Astrocyte (in vitro differentiated cells and primary cell): ENCODE data around the gene SLC38A6. TPM values are rescaled to one million over a fixed set of nuclear protein-coding genes. Genes with fewer than 3 reads are reported as not detected.

Experiments used
- DNase-seq: peaks from one replicate; pipeline ENCODE4 v3.0.0-alpha.2; 2010; ENCODE audit warnings: low read depth
- FAIRE-seq: peaks from 2 replicates; lab custom pipeline; 2011; peaks lifted over from hg19 to GRCh38; lab: Jason Lieb, UNC
- H2AFZ ChIP-seq: 2 replicates; pipeline ENCODE4 v1.6.0; 2012; ENCODE audit warnings: low read depth, low read length, inconsistent platforms
- H3K27ac ChIP-seq: 2 replicates; pipeline ENCODE4 v1.5.1; 2011; ENCODE audit warnings: low read depth, low read length, inconsistent platforms
- H3K27me3 ChIP-seq: 2 replicates; pipeline ENCODE4 v1.6.0; 2011; ENCODE audit warnings: low read length, inconsistent platforms; ENCODE audit not compliant: insufficient read depth
- H3K36me3 ChIP-seq: 2 replicates; pipeline ENCODE4 v1.5.1; 2011; ENCODE audit warnings: low read length, inconsistent platforms; ENCODE audit not compliant: insufficient read depth
- H3K4me1 ChIP-seq: 2 replicates; pipeline ENCODE4 v1.5.1; 2011; ENCODE audit warnings: low read length, inconsistent platforms; ENCODE audit not compliant: insufficient read depth
- H3K4me2 ChIP-seq: 2 replicates; pipeline ENCODE4 v1.6.0; 2012; ENCODE audit warnings: low read length, inconsistent platforms
- H3K4me3 ChIP-seq: 2 replicates; pipeline ENCODE4 v1.5.1; 2011; ENCODE audit warnings: low read depth, mild to moderate bottlenecking, low read length, inconsistent platforms; ENCODE audit not compliant: insufficient read depth
- H3K79me2 ChIP-seq: 2 replicates; pipeline ENCODE4 v1.6.0; 2012; ENCODE audit warnings: mild to moderate bottlenecking, low read length, inconsistent platforms; ENCODE audit not compliant: insufficient read depth
- H3K9ac ChIP-seq: 2 replicates; pipeline ENCODE4 v1.6.0; 2012; ENCODE audit warnings: mild to moderate bottlenecking, low read length, inconsistent platforms
- H3K9me3 ChIP-seq: 2 replicates; pipeline ENCODE4 v1.5.1; 2012; ENCODE audit warnings: low read depth, mild to moderate bottlenecking, low read length, inconsistent platforms; ENCODE audit not compliant: insufficient read depth
- H4K20me1 ChIP-seq: 2 replicates; pipeline ENCODE4 v1.6.0; 2012; ENCODE audit warnings: low read length, inconsistent platforms; ENCODE audit not compliant: insufficient read depth
- H3K27ac Mint-ChIP-seq: one replicate; pipeline ENCODE4 v1.8.0; 2021; ENCODE audit warnings: mild to moderate bottlenecking, mixed read lengths; ENCODE audit not compliant: unreplicated experiment
- H3K27me3 Mint-ChIP-seq: one replicate; pipeline ENCODE4 v1.8.0; 2021; ENCODE audit warnings: low read depth, mixed read lengths; ENCODE audit not compliant: unreplicated experiment
- H3K36me3 Mint-ChIP-seq: one replicate; pipeline ENCODE4 v1.8.0; 2021; ENCODE audit warnings: low read depth, mixed read lengths; ENCODE audit not compliant: unreplicated experiment
- H3K4me1 Mint-ChIP-seq: one replicate; pipeline ENCODE4 v1.8.0; 2021; ENCODE audit warnings: low read depth, mixed read lengths; ENCODE audit not compliant: unreplicated experiment
- H3K4me3 Mint-ChIP-seq: one replicate; pipeline ENCODE4 v1.8.0; 2021; ENCODE audit warnings: mild to moderate bottlenecking, moderate library complexity, mixed read lengths; ENCODE audit not compliant: unreplicated experiment
- H3K9me3 Mint-ChIP-seq: one replicate; pipeline ENCODE4 v1.8.0; 2021; ENCODE audit warnings: mild to moderate bottlenecking, mixed read lengths; ENCODE audit not compliant: unreplicated experiment
- EZH2 ChIP-seq: IDR thresholded peaks from 2 replicates; pipeline ENCODE4 v1.6.1; 2012; ENCODE audit warnings: mild to moderate bottlenecking, low read length, inconsistent platforms; ENCODE audit not compliant: insufficient read depth
- total RNA-seq: library from RNA; stranded (reverse); gene quantifications from 2 replicates; pipeline ENCODE4 v1.2.1, GENCODE V29; 2021
- TF ChIP-seq, protein P1 (sequence below): IDR thresholded peaks from 2 replicates; pipeline ENCODE4 v1.5.1; 2011; ENCODE audit warnings: low read depth, mild to moderate bottlenecking, inconsistent platforms, low read length, moderate library complexity; ENCODE audit not compliant: insufficient read depth

SLC38A6 gene
- total RNA-seq, 1 donor from 2014 or later: 14.9 TPM

DNA sequence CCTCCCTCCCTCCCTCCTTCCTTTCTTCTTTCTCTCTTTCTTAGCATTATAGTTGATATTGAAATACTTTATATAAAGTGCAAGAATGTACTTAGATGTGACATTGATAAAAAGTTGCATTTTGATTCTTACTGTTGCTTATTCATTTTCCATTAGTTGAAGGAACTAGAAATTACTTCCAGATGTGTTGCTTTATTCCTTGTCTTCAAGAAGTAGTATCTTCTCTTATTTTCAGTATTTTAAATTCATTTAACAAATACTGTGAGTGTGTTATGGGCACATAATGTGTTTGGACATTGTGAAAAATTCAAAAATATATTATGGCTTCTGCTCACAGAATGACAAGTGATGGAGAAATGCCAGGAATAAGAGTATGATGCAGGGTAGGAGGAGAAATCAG, 45.7 kb upstream of the SLC38A6 start:
- FAIRE-seq (no peak), DNase-seq (no peak)
- H2AFZ ChIP-seq: no peak overlapping the region
- Mint-ChIP-seq H3K36me3 (peaks cover 2% of the 10 kb centered on the region), H3K27me3 (no peaks in the 10 kb centered on the region), H3K4me3 (no peak overlapping the region), H3K27ac (no peak overlapping the region), H3K9me3 (no peaks in the 10 kb centered on the region), H3K4me1 (peaks cover 7% of the 10 kb centered on the region)
- H3K27me3 ChIP-seq: no peaks in the 10 kb centered on the region
- no peaks in the 10 kb centered on the region for H3K9me3 ChIP-seq
- H3K4me1 ChIP-seq: no peaks in the 10 kb centered on the region
- no peak overlapping the region for H3K27ac ChIP-seq
- H4K20me1 ChIP-seq: peaks cover 4% of the 10 kb centered on the region
- no peak overlapping the region for H3K9ac ChIP-seq
- H3K36me3 ChIP-seq: no peaks in the 10 kb centered on the region
- TF ChIP-seq EZH2: no peak
- H3K4me3 ChIP-seq: no peak overlapping the region
- H3K4me2 ChIP-seq: no peak overlapping the region
- no peaks in the 10 kb centered on the region for H3K79me2 ChIP-seq

DNA sequence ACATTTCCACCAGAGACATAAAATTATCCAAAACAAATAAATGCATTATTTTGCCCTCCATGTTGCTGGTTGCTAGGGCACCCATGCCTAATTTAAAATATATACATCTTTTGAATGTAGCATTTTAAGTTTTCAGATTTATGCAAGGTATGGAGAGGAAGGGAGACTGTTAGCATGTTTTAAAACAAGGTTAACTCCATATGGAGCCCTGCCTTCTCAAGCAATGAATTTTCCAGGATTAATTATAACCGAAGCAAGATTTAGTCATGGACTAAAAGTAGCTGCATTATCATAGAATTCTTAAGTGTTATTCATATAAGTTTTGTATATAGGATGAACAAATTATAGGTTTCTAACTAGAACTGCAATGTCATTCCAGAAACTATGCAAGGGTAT, 37.4 kb upstream of the SLC38A6 start:
- TF ChIP-seq EZH2: no peak
- TF ChIP-seq, protein P1, sequence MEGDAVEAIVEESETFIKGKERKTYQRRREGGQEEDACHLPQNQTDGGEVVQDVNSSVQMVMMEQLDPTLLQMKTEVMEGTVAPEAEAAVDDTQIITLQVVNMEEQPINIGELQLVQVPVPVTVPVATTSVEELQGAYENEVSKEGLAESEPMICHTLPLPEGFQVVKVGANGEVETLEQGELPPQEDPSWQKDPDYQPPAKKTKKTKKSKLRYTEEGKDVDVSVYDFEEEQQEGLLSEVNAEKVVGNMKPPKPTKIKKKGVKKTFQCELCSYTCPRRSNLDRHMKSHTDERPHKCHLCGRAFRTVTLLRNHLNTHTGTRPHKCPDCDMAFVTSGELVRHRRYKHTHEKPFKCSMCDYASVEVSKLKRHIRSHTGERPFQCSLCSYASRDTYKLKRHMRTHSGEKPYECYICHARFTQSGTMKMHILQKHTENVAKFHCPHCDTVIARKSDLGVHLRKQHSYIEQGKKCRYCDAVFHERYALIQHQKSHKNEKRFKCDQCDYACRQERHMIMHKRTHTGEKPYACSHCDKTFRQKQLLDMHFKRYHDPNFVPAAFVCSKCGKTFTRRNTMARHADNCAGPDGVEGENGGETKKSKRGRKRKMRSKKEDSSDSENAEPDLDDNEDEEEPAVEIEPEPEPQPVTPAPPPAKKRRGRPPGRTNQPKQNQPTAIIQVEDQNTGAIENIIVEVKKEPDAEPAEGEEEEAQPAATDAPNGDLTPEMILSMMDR: no peak
- Histone ChIP-seq H3K36me3 (no peaks in the 10 kb centered on the region), H2AFZ (no peak overlapping the region), H3K4me2 (no peak overlapping the region), H3K79me2 (no peaks in the 10 kb centered on the region), H3K9ac (no peak overlapping the region), H3K27me3 (no peaks in the 10 kb centered on the region), H3K9me3 (no peaks in the 10 kb centered on the region), H3K4me1 (no peaks in the 10 kb centered on the region), H3K27ac (no peak overlapping the region), H4K20me1 (no peaks in the 10 kb centered on the region), H3K4me3 (no peak overlapping the region)
- Mint-ChIP-seq H3K27me3 (no peaks in the 10 kb centered on the region), H3K9me3 (peaks cover 2% of the 10 kb centered on the region), H3K4me3 (no peak overlapping the region), H3K27ac (no peak overlapping the region), H3K4me1 (peaks cover 7% of the 10 kb centered on the region), H3K36me3 (peaks cover 2% of the 10 kb centered on the region)
- FAIRE-seq (no peak), DNase-seq (no peak)

DNA sequence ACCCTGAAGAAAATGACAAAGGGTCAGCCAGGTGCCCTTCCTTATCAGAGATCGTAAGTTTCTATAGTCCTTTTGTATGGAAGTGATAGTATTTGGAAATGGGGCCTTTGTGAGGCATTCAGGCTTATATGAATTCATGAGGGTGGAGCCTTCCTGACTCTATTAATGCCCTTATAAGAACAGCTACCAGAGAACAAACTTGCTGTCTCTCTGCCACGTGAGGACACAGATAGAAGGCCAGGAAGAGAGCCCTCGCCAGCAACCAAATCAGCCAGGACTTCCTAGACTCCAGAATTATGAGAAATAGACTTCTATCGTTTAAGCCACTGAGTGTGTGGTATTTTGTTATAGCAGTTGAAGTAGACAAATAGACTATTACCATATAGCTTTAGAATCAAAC, 36.8 kb upstream of the SLC38A6 start:
- Histone ChIP-seq H3K4me2 (no peak overlapping the region), H3K27me3 (no peaks in the 10 kb centered on the region), H4K20me1 (no peaks in the 10 kb centered on the region), H3K4me1 (no peaks in the 10 kb centered on the region), H3K9ac (no peak overlapping the region), H3K27ac (no peak overlapping the region), H2AFZ (no peak overlapping the region), H3K9me3 (no peaks in the 10 kb centered on the region), H3K36me3 (no peaks in the 10 kb centered on the region), H3K79me2 (no peaks in the 10 kb centered on the region), H3K4me3 (no peak overlapping the region)
- Mint-ChIP-seq H3K36me3 (peaks cover 2% of the 10 kb centered on the region), H3K4me1 (peaks cover 7% of the 10 kb centered on the region), H3K4me3 (no peak overlapping the region), H3K27me3 (no peaks in the 10 kb centered on the region), H3K9me3 (peaks cover 2% of the 10 kb centered on the region), H3K27ac (no peak overlapping the region)
- no peak for TF ChIP-seq EZH2
- TF ChIP-seq, protein P1: no peak
- DNase-seq (no peak), FAIRE-seq (peak; percentile 52)
